Trophoblast cell (in vitro differentiated cells and primary cell): Measurements from ENCODE around the gene SPACDR.

ENCODE experiments used
- DNase-seq, 2 donors: peaks; one replicate each; pipeline ENCODE4 v3.0.0-alpha.2; 2016
- H2AFZ ChIP-seq: 2 replicates; pipeline ENCODE4 v1.6.1; 2013; ENCODE audit warnings: low read length, moderate library complexity, mild to moderate bottlenecking; ENCODE audit not compliant: insufficient read depth, poor library complexity
- H2AK5ac ChIP-seq: 2 replicates; pipeline ENCODE4 v1.6.1; 2013; ENCODE audit warnings: mild to moderate bottlenecking, low read length
- H2BK120ac ChIP-seq: 2 replicates; pipeline ENCODE4 v1.6.1; 2013; ENCODE audit warnings: low read length, mild to moderate bottlenecking, moderate library complexity; ENCODE audit not compliant: insufficient read depth, poor library complexity
- H2BK12ac ChIP-seq: 2 replicates; pipeline ENCODE4 v1.6.1; 2013; ENCODE audit warnings: mild to moderate bottlenecking, low read length, moderate library complexity
- H2BK5ac ChIP-seq: 2 replicates; pipeline ENCODE4 v1.6.1; 2013; ENCODE audit warnings: low read length, low read depth, moderate library complexity, mild to moderate bottlenecking; ENCODE audit not compliant: poor library complexity
- H3K14ac ChIP-seq: 2 replicates; pipeline ENCODE4 v1.6.1; 2013; ENCODE audit warnings: mild to moderate bottlenecking, low read length
- H3K18ac ChIP-seq: 2 replicates; pipeline ENCODE4 v1.6.1; 2013; ENCODE audit warnings: mild to moderate bottlenecking, low read length
- H3K23ac ChIP-seq: 2 replicates; pipeline ENCODE4 v1.6.1; 2013; ENCODE audit warnings: low read length
- H3K27ac ChIP-seq: 2 replicates; pipeline ENCODE4 v1.5.1; 2013; ENCODE audit warnings: low read depth, mild to moderate bottlenecking, inconsistent platforms, low read length, moderate library complexity
- H3K27me3 ChIP-seq: 2 replicates; pipeline ENCODE4 v1.6.1; 2013; ENCODE audit warnings: inconsistent platforms, mild to moderate bottlenecking, low read length, moderate library complexity; ENCODE audit not compliant: insufficient read depth
- H3K36me3 ChIP-seq, 2 experiments: 1 replicate in 1 of 2; 2 replicates in 1 of 2; pipeline ENCODE4 v1.6.1; 2013; ENCODE audit warnings: low read length in 2 of 2, mild to moderate bottlenecking in 2 of 2, moderate library complexity in 1 of 2; ENCODE audit not compliant: insufficient read depth in 2 of 2, control insufficient read depth in 1 of 2
- H3K4ac ChIP-seq: 2 replicates; pipeline ENCODE4 v1.6.1; 2013; ENCODE audit warnings: low read depth, mild to moderate bottlenecking, low read length, moderate library complexity
- H3K4me1 ChIP-seq, 2 experiments: 1 replicate in 1 of 2; 2 replicates in 1 of 2; pipeline ENCODE4 v1.6.1; 2013; ENCODE audit warnings: low read length in 2 of 2, mild to moderate bottlenecking in 2 of 2, moderate library complexity in 1 of 2; ENCODE audit not compliant: insufficient read depth in 2 of 2, control insufficient read depth in 1 of 2
- H3K4me2 ChIP-seq: 2 replicates; pipeline ENCODE4 v1.6.1; 2013; ENCODE audit warnings: inconsistent platforms, mild to moderate bottlenecking, low read length, moderate library complexity
- H3K4me3 ChIP-seq: 2 replicates; pipeline ENCODE4 v1.5.1; 2013; ENCODE audit warnings: mild to moderate bottlenecking, low read depth, low read length, inconsistent platforms
- H3K79me1 ChIP-seq: one replicate; pipeline ENCODE4 v1.6.1; 2013; ENCODE audit warnings: low read length
- H3K79me2 ChIP-seq: 2 replicates; pipeline ENCODE4 v1.6.1; 2013; ENCODE audit warnings: low read length, mild to moderate bottlenecking; ENCODE audit not compliant: control insufficient read depth, insufficient read depth, poor library complexity
- H3K9ac ChIP-seq: 2 replicates; pipeline ENCODE4 v1.6.1; 2013; ENCODE audit warnings: mild to moderate bottlenecking, low read length
- H3K9me3 ChIP-seq: 2 replicates; pipeline ENCODE4 v1.6.1; 2013; ENCODE audit warnings: low read depth, mild to moderate bottlenecking, control low read depth, inconsistent platforms, low read length; ENCODE audit not compliant: insufficient read depth
- H4K12ac ChIP-seq: 2 replicates; pipeline ENCODE4 v1.6.1; 2013; ENCODE audit warnings: low read depth, mild to moderate bottlenecking, low read length, moderate library complexity
- H4K8ac ChIP-seq: 2 replicates; pipeline ENCODE4 v1.6.1; 2013; ENCODE audit warnings: low read depth, mild to moderate bottlenecking, low read length, moderate library complexity
- H4K91ac ChIP-seq: one replicate; pipeline ENCODE4 v1.6.1; 2013; ENCODE audit warnings: low read depth, mild to moderate bottlenecking, low read length, moderate library complexity
- WGBS: extraction: QIAGEN DNeasy Blood & Tissue Kit; methylation state at CpG from one replicate; pipeline ENCODE4 v1.1.7; 2013; ENCODE audit warnings: missing lambda C conversion rate; ENCODE audit not compliant: insufficient read length, insufficient coverage; ENCODE audit errors: extremely low coverage; 5-methylcytosine and 5-hydroxymethylcytosine counted together

SPACDR gene

DNA sequence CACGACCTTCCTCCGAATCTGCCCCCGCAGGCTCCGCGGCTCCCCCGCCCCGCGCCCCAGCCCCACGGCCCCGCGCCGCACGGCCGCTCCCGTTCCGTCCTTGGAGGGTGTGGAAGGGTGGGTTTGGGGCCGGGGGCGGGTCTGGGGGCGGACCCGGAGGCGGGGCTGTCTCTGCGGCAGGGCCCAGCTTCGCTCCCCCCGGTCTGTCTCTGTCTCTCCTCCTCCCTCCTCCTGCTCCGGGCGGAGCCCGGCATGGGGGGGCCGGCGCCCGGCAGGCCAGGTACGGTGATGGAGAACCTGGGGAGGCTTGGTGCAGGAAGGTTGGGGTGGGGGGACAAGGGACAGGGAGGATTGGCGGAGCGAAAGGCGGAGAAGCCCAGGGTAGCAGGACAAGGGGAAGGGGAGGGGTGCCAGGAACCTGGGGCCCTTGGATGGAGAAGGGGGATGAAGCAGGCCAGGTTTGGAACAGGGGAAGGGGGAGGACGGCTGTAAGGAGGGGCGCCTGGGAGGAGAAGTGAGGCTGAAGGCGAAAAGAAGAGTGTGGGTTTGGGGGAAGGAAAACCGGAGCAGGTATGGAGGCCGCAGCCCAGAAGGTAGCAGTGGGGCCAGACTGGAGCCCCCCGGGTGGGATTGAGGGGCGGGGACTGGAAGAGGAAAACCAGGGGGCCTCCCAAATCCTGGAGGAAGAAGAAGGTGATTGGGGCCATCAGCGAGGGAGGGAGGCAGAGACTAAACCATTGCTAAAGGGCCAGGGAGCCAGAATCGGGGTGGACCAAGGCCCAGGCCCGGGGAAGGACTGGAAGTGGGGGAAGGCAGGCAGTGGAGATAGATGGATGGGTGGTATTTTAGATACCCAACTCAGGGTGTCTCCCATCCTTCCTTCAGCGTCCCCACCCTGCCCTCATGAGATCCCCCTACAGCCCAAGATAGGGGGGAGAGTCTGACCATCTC is 19.9 kb upstream of the SPACDR start, which contains the start of gene NYAP1:
Gene NYAP1, plus strand, starts transcription at position 206 of the 951 bp plus-strand sequence. CDS start 1,385 bp downstream, outside the sequence.
- Histone ChIP-seq H4K12ac (peak within 1 kb of the TSS; percentile 45), H4K91ac (peak within 1 kb of the TSS; percentile 69), H3K14ac (peak within 1 kb of the TSS; percentile 51), H3K27me3 (no peaks in the 10 kb centered on the region), H2BK12ac (no peak within 1 kb of the TSS), H3K18ac (peak within 1 kb of the TSS; percentile 27), H3K9me3 (no peaks in the 10 kb centered on the region), H3K4me1 (peaks cover 2 to 3% of the 10 kb centered on the region in 2 experiments), H2BK5ac (no peak within 1 kb of the TSS), H3K79me2 (peaks cover under 1% of the 10 kb centered on the region), H3K4me2 (peak within 1 kb of the TSS; percentile 77), H3K23ac (no peak within 1 kb of the TSS), H3K79me1 (peaks cover 4% of the 10 kb centered on the region), H2BK120ac (peak within 1 kb of the TSS; percentile 18), H2AK5ac (no peak within 1 kb of the TSS), H4K8ac (peak within 1 kb of the TSS; percentile 56), H3K9ac (no peak within 1 kb of the TSS), H3K4me3 (peak within 1 kb of the TSS; percentile 84), H3K4ac (no peak within 1 kb of the TSS), H3K36me3 (no peaks in the 10 kb centered on the region), H3K27ac (no peak within 1 kb of the TSS), H2AFZ (peak within 1 kb of the TSS; percentile 93)
- DNase-seq = peak in 1 of 2 donors; percentile 19
- WGBS = no CpG with 5 or more reads among the region's 45 CpGs

DNA sequence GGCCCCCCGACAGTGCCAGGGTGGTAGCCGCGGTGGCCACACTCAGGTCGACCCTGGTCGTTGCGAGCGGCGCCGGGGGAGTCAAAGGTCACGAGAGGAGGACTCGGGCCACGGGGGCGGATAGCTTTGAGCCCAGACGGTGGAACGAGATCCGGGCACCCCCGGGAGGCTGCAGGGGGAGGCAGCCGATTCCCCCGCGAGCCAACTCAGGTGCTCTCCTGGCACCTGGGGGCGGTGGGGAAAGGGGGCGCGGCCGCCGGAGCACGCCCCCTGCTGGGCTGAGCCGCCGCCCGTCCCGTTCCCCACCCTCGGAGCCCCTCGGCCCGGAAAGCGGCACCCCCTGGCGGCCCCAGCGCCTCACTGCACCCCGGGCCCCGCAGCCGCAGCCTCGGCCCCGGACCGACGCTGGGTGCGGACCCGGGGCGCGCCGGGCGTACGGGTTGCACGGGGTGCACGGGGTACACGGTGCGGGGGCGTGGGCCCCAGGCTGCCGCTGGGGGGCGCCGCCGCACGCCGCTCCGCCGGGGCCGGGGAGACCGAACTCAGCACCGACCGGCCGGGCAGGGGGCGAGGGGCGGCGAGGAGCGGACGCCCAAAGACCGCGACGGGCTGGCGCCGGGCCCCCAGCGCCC is 19.1 kb upstream of the SPACDR start:
- Histone ChIP-seq H3K27me3 (no peaks in the 10 kb centered on the region), H3K79me1 (peaks cover 12% of the 10 kb centered on the region), H4K12ac (peak overlapping the region; percentile 45), H3K9me3 (no peaks in the 10 kb centered on the region), H3K79me2 (peaks cover 8% of the 10 kb centered on the region), H2BK5ac (no peak overlapping the region), H3K9ac (no peak overlapping the region), H3K4me3 (peak overlapping the region; percentile 84), H4K8ac (peak overlapping the region; percentile 56), H3K4me2 (peak overlapping the region; percentile 77), H3K14ac (peak overlapping the region; percentile 51), H3K4me1 (peaks cover 2 to 3% of the 10 kb centered on the region in 2 experiments), H3K27ac (no peak overlapping the region), H4K91ac (peak overlapping the region; percentile 52), H2AFZ (peak overlapping the region; percentile 93), H3K18ac (peak overlapping the region; percentile 27), H3K23ac (no peak overlapping the region), H3K36me3 (no peaks in the 10 kb centered on the region), H3K4ac (no peak overlapping the region), H2BK12ac (no peak overlapping the region), H2BK120ac (peak overlapping the region; percentile 18), H2AK5ac (no peak overlapping the region)
- WGBS = no CpG with 5 or more reads among the region's 79 CpGs
- DNase-seq = peak; percentile 29 to 64

DNA sequence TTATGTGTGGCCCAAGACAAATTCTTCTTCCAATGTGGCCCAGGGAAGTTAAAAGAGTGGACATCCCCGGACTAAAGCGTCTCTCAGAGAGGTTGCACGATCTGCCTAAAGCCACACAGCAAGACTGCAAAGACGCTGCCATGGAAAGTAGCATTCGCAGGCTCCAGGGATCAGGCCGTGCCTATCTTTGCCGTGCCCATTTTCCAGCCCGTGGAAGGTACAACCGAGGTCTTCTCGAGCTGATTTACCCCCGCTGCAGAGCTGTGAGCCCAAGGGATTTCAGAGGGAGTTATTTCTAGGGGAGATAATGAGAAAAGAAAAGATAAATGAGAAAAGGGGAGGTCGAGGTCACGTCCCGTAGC is 18.6 kb upstream of the SPACDR start:
- H2AFZ ChIP-seq = peak overlapping the region; percentile 93
- no peak overlapping the region for H4K91ac ChIP-seq
- no peak overlapping the region for H3K4ac ChIP-seq
- no peak overlapping the region for H2BK120ac ChIP-seq
- DNase-seq = no peak
- H2AK5ac ChIP-seq = no peak overlapping the region
- H3K9me3 ChIP-seq = no peaks in the 10 kb centered on the region
- WGBS = no CpG with 5 or more reads among the region's 14 CpGs
- H3K9ac ChIP-seq = no peak overlapping the region
- H3K4me1 ChIP-seq = peaks cover 3 to 6% of the 10 kb centered on the region in 2 experiments
- peak overlapping the region; percentile 56 for H4K8ac ChIP-seq
- H3K79me1 ChIP-seq = peaks cover 13% of the 10 kb centered on the region
- peak overlapping the region; percentile 45 for H4K12ac ChIP-seq
- no peak overlapping the region for H3K27ac ChIP-seq
- no peak overlapping the region for H3K18ac ChIP-seq
- H3K4me3 ChIP-seq = peak overlapping the region; percentile 84
- H3K4me2 ChIP-seq = peak overlapping the region; percentile 77
- H2BK12ac ChIP-seq = no peak overlapping the region
- H3K36me3 ChIP-seq = no peaks in the 10 kb centered on the region
- peaks cover 10% of the 10 kb centered on the region for H3K79me2 ChIP-seq
- H2BK5ac ChIP-seq = no peak overlapping the region
- H3K14ac ChIP-seq = no peak overlapping the region
- no peak overlapping the region for H3K23ac ChIP-seq
- no peaks in the 10 kb centered on the region for H3K27me3 ChIP-seq

DNA sequence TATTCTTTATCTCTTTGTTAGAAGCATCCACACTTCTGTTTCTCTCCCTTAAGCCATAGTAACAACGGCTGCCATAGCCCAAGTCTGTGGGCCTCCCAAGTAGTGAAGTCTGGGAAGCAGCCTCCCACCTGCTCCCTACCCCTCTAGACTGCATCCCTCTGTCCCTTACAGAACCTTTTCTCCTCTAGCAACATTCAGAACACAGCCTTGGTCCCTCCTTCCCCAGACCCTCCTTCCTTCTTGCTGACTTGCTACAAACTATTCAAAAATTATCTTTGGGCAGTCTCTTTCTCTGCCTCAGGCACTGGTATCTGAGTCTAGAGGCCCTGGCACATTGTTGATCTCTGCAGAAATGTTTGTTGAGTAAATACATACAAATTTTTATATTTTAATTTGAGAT is 17.4 kb upstream of the SPACDR start:
- no CpG with 5 or more reads among the region's 1 CpG for WGBS
- no peak overlapping the region for H4K91ac ChIP-seq
- peaks cover 14 to 18% of the 10 kb centered on the region in 2 experiments for H3K4me1 ChIP-seq
- DNase-seq = no peak
- H4K12ac ChIP-seq = no peak overlapping the region
- H2BK5ac ChIP-seq = no peak overlapping the region
- peaks cover 3 to 8% of the 10 kb centered on the region in 2 experiments for H3K36me3 ChIP-seq
- H2AK5ac ChIP-seq = no peak overlapping the region
- H3K4me2 ChIP-seq = no peak overlapping the region
- no peak overlapping the region for H3K9ac ChIP-seq
- no peak overlapping the region for H3K27ac ChIP-seq
- H3K14ac ChIP-seq = no peak overlapping the region
- H3K27me3 ChIP-seq = no peaks in the 10 kb centered on the region
- H4K8ac ChIP-seq = no peak overlapping the region
- no peaks in the 10 kb centered on the region for H3K9me3 ChIP-seq
- H3K79me2 ChIP-seq = peaks cover 15% of the 10 kb centered on the region
- H2BK120ac ChIP-seq = no peak overlapping the region
- H3K23ac ChIP-seq = no peak overlapping the region
- no peak overlapping the region for H3K4me3 ChIP-seq
- H2BK12ac ChIP-seq = no peak overlapping the region
- H3K79me1 ChIP-seq = peaks cover 13% of the 10 kb centered on the region
- H2AFZ ChIP-seq = no peak overlapping the region
- H3K4ac ChIP-seq = no peak overlapping the region
- H3K18ac ChIP-seq = no peak overlapping the region
